ENCODE measurements around the gene FYB1. TPM values are rescaled to one million over a fixed set of nuclear protein-coding genes. Genes with fewer than 3 reads are reported as not detected.
A peak's percentile ranks its signal among the peaks of the same experiment; 100 is the strongest.

FYB1 gene
- total and polyA plus RNA-seq, 11 donors: 0.82 to 67.2 (median 2.8) TPM

GRCh38 chr5:39171647-39172046 is 47.7 kb downstream of the FYB1 start:
- H3K9me3 ChIP-seq: peaks cover 0 to 5% (median 0%) of the 10 kb centered on the region in 12 donors
- no peak for ATAC-seq
- H3K27me3 ChIP-seq: no peaks in the 10 kb centered on the region
- no peak overlapping the region for H3K27ac ChIP-seq
- intact Hi-C loops (cut with DNase I): no loop called here
- no peak overlapping the region for H3K4me3 ChIP-seq
- TF ChIP-seq CTCF (IDR thresholded peaks at IDR 0.05) (no peak), POLR2A (IDR thresholded peaks at IDR 0.05) (no peak)
- no peak for DNase-seq
- H3K4me1 ChIP-seq: peaks cover 0 to 42% (median 0%) of the 10 kb centered on the region in 12 donors
- no peaks in the 10 kb centered on the region for H3K36me3 ChIP-seq
- WGBS, 4 donors: 61 to 75% (median 70%) methylated on average over 4 of the region's 4 CpGs

- Histone ChIP-seq H3K4me3 (no peak overlapping the region), H3K4me1 (peaks cover 0 to 36% (median 0%) of the 10 kb centered on the region in 12 donors), H3K27me3 (no peaks in the 10 kb centered on the region), H3K36me3 (no peaks in the 10 kb centered on the region), H3K27ac (no peak overlapping the region), H3K9me3 (peaks cover 0 to 8% (median 0%) of the 10 kb centered on the region in 12 donors)
- DNase-seq (no peak), ATAC-seq (no peak)
- TF ChIP-seq CTCF (IDR thresholded peaks at IDR 0.05): no peak
- TF ChIP-seq POLR2A (IDR thresholded peaks at IDR 0.05): no peak
- WGBS, 4 donors: 79 to 90% (median 85%) methylated on average over 4 of the region's 4 CpGs
- intact Hi-C loops (cut with DNase I): no loop called here
Observed at GRCh38 chr5:39169081-39169480, 50.3 kb downstream of the FYB1 start.

- H3K36me3 ChIP-seq: no peaks in the 10 kb centered on the region
- no peaks in the 10 kb centered on the region for H3K27me3 ChIP-seq
- WGBS, 4 donors: 81 to 89% (median 86%) methylated on average over 2 of the region's 2 CpGs
- H3K4me3 ChIP-seq: no peak overlapping the region
- H3K9me3 ChIP-seq: peaks cover 0 to 8% (median 0%) of the 10 kb centered on the region in 12 donors
- H3K27ac ChIP-seq: peak overlapping the region in 1 of 12 donors; percentile 40
- H3K4me1 ChIP-seq: peaks cover 0 to 36% (median 0%) of the 10 kb centered on the region in 12 donors
- TF ChIP-seq POLR2A (IDR thresholded peaks at IDR 0.05) (no peak), CTCF (IDR thresholded peaks at IDR 0.05) (no peak)
- ATAC-seq (no peak), DNase-seq (no peak)
- intact Hi-C loops (cut with DNase I): no loop called here
Observed at GRCh38 chr5:39167972-39168342, 51.4 kb downstream of the FYB1 start.

- 77 to 84% (median 81%) methylated on average over 5 of the region's 5 CpGs for WGBS, 4 donors
- intact Hi-C loops (cut with DNase I): no loop called here
- TF ChIP-seq CTCF (IDR thresholded peaks at IDR 0.05) (no peak), POLR2A (IDR thresholded peaks at IDR 0.05) (no peak)
- Histone ChIP-seq H3K27me3 (no peaks in the 10 kb centered on the region), H3K9me3 (peaks cover 0 to 4% (median 0%) of the 10 kb centered on the region in 12 donors), H3K4me1 (peaks cover 0 to 36% (median 0%) of the 10 kb centered on the region in 12 donors), H3K36me3 (no peaks in the 10 kb centered on the region), H3K27ac (peak overlapping the region in 1 of 12 donors; percentile 40), H3K4me3 (no peak overlapping the region)
- ATAC-seq (no peak), DNase-seq (no peak)
Observed at GRCh38 chr5:39167141-39167971, 52.0 kb downstream of the FYB1 start.

All from heart left ventricle (tissue), 16 donors.